Activated naive CD4-positive, alpha-beta T cell treated with anti-CD3 and anti-CD28 coated beads, Interleukin-2, amount 50 U/mL, for 24 hours (primary cell): ENCODE data around the gene DSC3.
"Not testable (repeated sequence)": the region's sequence is repeated elsewhere in the genome, so short reads cannot be mapped to it uniquely, and the experiment has no call there.

ENCODE experiments used
- H3K27ac Mint-ChIP-seq: one replicate; pipeline ENCODE4 v1.8.0; 2021; ENCODE audit warnings: mild to moderate bottlenecking, mixed read lengths
- H3K27me3 Mint-ChIP-seq: one replicate; pipeline ENCODE4 v1.8.0; 2021; ENCODE audit warnings: mixed read lengths
- H3K36me3 Mint-ChIP-seq: one replicate; pipeline ENCODE4 v1.8.0; 2021; ENCODE audit warnings: mixed read lengths
- H3K4me1 Mint-ChIP-seq: one replicate; pipeline ENCODE4 v1.8.0; 2021; ENCODE audit warnings: mixed read lengths
- H3K4me3 Mint-ChIP-seq: one replicate; pipeline ENCODE4 v1.8.0; 2021; ENCODE audit warnings: mild to moderate bottlenecking, mixed read lengths
- H3K9me3 Mint-ChIP-seq: one replicate; pipeline ENCODE4 v1.8.0; 2021; ENCODE audit warnings: mixed read lengths

The DSC3 gene

GRCh38 chr18:31049189-31049588, 6.6 kb upstream of the DSC3 start:
- H3K4me1 Mint-ChIP-seq = no peaks in the 10 kb centered on the region
- no peaks in the 10 kb centered on the region for H3K36me3 Mint-ChIP-seq
- no peak overlapping the region for H3K4me3 Mint-ChIP-seq
- H3K27me3 Mint-ChIP-seq = peaks cover 5% of the 10 kb centered on the region
- peaks cover 12% of the 10 kb centered on the region for H3K9me3 Mint-ChIP-seq
- H3K27ac Mint-ChIP-seq = no peak overlapping the region

- H3K4me1 Mint-ChIP-seq = peaks cover 1% of the 10 kb centered on the region
- H3K4me3 Mint-ChIP-seq = no peak overlapping the region
- no peak overlapping the region for H3K27ac Mint-ChIP-seq
- peaks cover 15% of the 10 kb centered on the region for H3K9me3 Mint-ChIP-seq
- H3K27me3 Mint-ChIP-seq = peaks cover 12% of the 10 kb centered on the region
- peaks cover 2% of the 10 kb centered on the region for H3K36me3 Mint-ChIP-seq
These were observed 5.7 kb upstream of the DSC3 start for GRCh38 chr18:31048216-31048615.

GRCh38 chr18:31046916-31047315, 4.4 kb upstream of the DSC3 start:
- no peak overlapping the region for H3K27ac Mint-ChIP-seq
- H3K36me3 Mint-ChIP-seq = peaks cover 4% of the 10 kb centered on the region
- peaks cover 18% of the 10 kb centered on the region for H3K27me3 Mint-ChIP-seq
- no peak overlapping the region for H3K4me3 Mint-ChIP-seq
- H3K9me3 Mint-ChIP-seq = peaks cover 5% of the 10 kb centered on the region
- H3K4me1 Mint-ChIP-seq = peaks cover 3% of the 10 kb centered on the region

- peaks cover 5% of the 10 kb centered on the region for H3K4me1 Mint-ChIP-seq
- peaks cover 4% of the 10 kb centered on the region for H3K36me3 Mint-ChIP-seq
- no peak overlapping the region for H3K27ac Mint-ChIP-seq
- H3K9me3 Mint-ChIP-seq = peaks cover 5% of the 10 kb centered on the region
- H3K4me3 Mint-ChIP-seq = no peak overlapping the region
- peaks cover 29% of the 10 kb centered on the region for H3K27me3 Mint-ChIP-seq
These were observed 3.1 kb upstream of the DSC3 start for GRCh38 chr18:31045599-31045998.

GRCh38 chr18:31044926-31045325, 2.4 kb upstream of the DSC3 start:
- Mint-ChIP-seq H3K9me3 (peaks cover 5% of the 10 kb centered on the region), H3K4me3 (no peak overlapping the region), H3K4me1 (peaks cover 8% of the 10 kb centered on the region), H3K36me3 (peaks cover 4% of the 10 kb centered on the region), H3K27me3 (peaks cover 33% of the 10 kb centered on the region), H3K27ac (no peak overlapping the region)

GRCh38 chr18:31043709-31044108, 1.2 kb upstream of the DSC3 start:
- Mint-ChIP-seq H3K4me1 (peaks cover 8% of the 10 kb centered on the region), H3K36me3 (peaks cover 4% of the 10 kb centered on the region), H3K27ac (no peak overlapping the region), H3K27me3 (peaks cover 38% of the 10 kb centered on the region), H3K4me3 (no peak overlapping the region), H3K9me3 (peaks cover 8% of the 10 kb centered on the region)

GRCh38 chr18:31042084-31042405, 497 bp downstream of the DSC3 start:
- Mint-ChIP-seq H3K4me1 (peaks cover 8% of the 10 kb centered on the region), H3K4me3 (peak overlapping the region; percentile 52), H3K27ac (no peak overlapping the region), H3K27me3 (peaks cover 40% of the 10 kb centered on the region), H3K9me3 (peaks cover 8% of the 10 kb centered on the region), H3K36me3 (peaks cover 4% of the 10 kb centered on the region)

- H3K27me3 Mint-ChIP-seq = peaks cover 40% of the 10 kb centered on the region
These were observed 1.1 kb downstream of the DSC3 start for GRCh38 chr18:31041271-31042083.

GRCh38 chr18:31040686-31041270, 1.8 kb downstream of the DSC3 start:
- Mint-ChIP-seq H3K27me3 (peaks cover 40% of the 10 kb centered on the region), H3K4me1 (peaks cover 8% of the 10 kb centered on the region), H3K9me3 (peaks cover 8% of the 10 kb centered on the region), H3K36me3 (peaks cover 4% of the 10 kb centered on the region), H3K4me3 (no peak overlapping the region), H3K27ac (no peak overlapping the region)

More at GRCh38 chr18:31041271-31042083, 1.1 kb downstream of the DSC3 start:
- H3K36me3 Mint-ChIP-seq = peaks cover 4% of the 10 kb centered on the region
- peaks cover 8% of the 10 kb centered on the region for H3K9me3 Mint-ChIP-seq
- H3K4me3 Mint-ChIP-seq = peak overlapping the region; percentile 30
- no peak overlapping the region for H3K27ac Mint-ChIP-seq
- peaks cover 8% of the 10 kb centered on the region for H3K4me1 Mint-ChIP-seq

GRCh38 chr18:31039426-31039825, 3.1 kb downstream of the DSC3 start:
- peaks cover 8% of the 10 kb centered on the region for H3K9me3 Mint-ChIP-seq
- H3K27ac Mint-ChIP-seq = no peak overlapping the region
- H3K36me3 Mint-ChIP-seq = peaks cover 4% of the 10 kb centered on the region
- H3K4me3 Mint-ChIP-seq = no peak overlapping the region
- peaks cover 35% of the 10 kb centered on the region for H3K27me3 Mint-ChIP-seq
- H3K4me1 Mint-ChIP-seq = peaks cover 8% of the 10 kb centered on the region

- H3K27me3 Mint-ChIP-seq = peaks cover 26% of the 10 kb centered on the region
These were observed 4.9 kb downstream of the DSC3 start for GRCh38 chr18:31037686-31038085.

GRCh38 chr18:31034541-31034940, 8.0 kb downstream of the DSC3 start:
- no peak overlapping the region for H3K4me3 Mint-ChIP-seq
- H3K27ac Mint-ChIP-seq = no peak overlapping the region
- H3K4me1 Mint-ChIP-seq = no peaks in the 10 kb centered on the region
- H3K27me3 Mint-ChIP-seq = peaks cover 4% of the 10 kb centered on the region
- H3K9me3 Mint-ChIP-seq = peaks cover 3% of the 10 kb centered on the region
- no peaks in the 10 kb centered on the region for H3K36me3 Mint-ChIP-seq

More at GRCh38 chr18:31037686-31038085, 4.9 kb downstream of the DSC3 start:
- not testable (repeated sequence) for H3K9me3 Mint-ChIP-seq, H3K36me3 Mint-ChIP-seq, H3K4me1 Mint-ChIP-seq, H3K4me3 Mint-ChIP-seq, H3K27ac Mint-ChIP-seq

- no peaks in the 10 kb centered on the region for H3K9me3 Mint-ChIP-seq
- H3K4me3 Mint-ChIP-seq = no peak overlapping the region
- no peaks in the 10 kb centered on the region for H3K36me3 Mint-ChIP-seq
- H3K27ac Mint-ChIP-seq = no peak overlapping the region
- no peaks in the 10 kb centered on the region for H3K4me1 Mint-ChIP-seq
- no peaks in the 10 kb centered on the region for H3K27me3 Mint-ChIP-seq
These were observed 11.8 kb downstream of the DSC3 start for GRCh38 chr18:31030574-31031278.

- Mint-ChIP-seq H3K4me1 (no peaks in the 10 kb centered on the region), H3K36me3 (no peaks in the 10 kb centered on the region), H3K27me3 (no peaks in the 10 kb centered on the region), H3K9me3 (no peaks in the 10 kb centered on the region), H3K27ac (no peak overlapping the region), H3K4me3 (no peak overlapping the region)
These were observed 26.7 kb downstream of the DSC3 start for GRCh38 chr18:31015715-31016434.

- not testable (repeated sequence) for H3K4me3 Mint-ChIP-seq, H3K36me3 Mint-ChIP-seq, H3K27ac Mint-ChIP-seq, H3K4me1 Mint-ChIP-seq, H3K27me3 Mint-ChIP-seq, H3K9me3 Mint-ChIP-seq
These were observed 31.1 kb downstream of the DSC3 start for GRCh38 chr18:31011455-31011854.
